GM23248 (cell line): ENCODE data around the gene BCL2.

ENCODE experiments used
- EZH2 ChIP-seq: fragments of 200-600 bp; sonication (generic); IDR thresholded peaks from 2 replicates; pipeline ENCODE4 v1.6.1; 2018; ENCODE audit warnings: antibody characterized with exemption, mild to moderate bottlenecking; ENCODE audit not compliant: insufficient read depth, poor library complexity, severe bottlenecking
- EZH2phosphoT487 ChIP-seq: fragments of 200-600 bp; sonication (generic); IDR thresholded peaks from 2 replicates; pipeline ENCODE4 v1.6.1; 2018; ENCODE audit warnings: antibody characterized with exemption, moderate library complexity, mild to moderate bottlenecking, low read depth; ENCODE audit not compliant: insufficient read depth

DNA sequence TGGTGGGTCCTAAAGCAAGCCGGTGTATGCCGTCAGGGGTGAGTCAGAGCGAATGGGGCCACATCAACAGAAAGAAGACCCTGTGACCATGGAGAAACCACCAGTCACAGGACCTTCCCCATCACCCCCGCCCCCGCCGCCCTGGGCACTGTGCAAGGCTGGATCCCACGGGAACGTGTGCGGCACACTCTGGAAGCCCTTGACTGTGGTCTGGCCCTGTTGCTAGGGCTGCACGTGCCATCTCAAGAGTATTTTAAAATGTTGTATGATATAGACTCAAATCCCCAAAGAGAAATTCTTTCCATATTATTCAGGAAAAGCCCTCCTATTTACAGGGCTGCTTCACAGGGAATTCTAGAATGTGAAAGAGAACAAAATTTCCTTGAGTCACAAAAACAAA is 174.8 kb downstream of the BCL2 start:
- no peak for TF ChIP-seq EZH2
- no peak for TF ChIP-seq EZH2phosphoT487
